Neuronal stem cell (in vitro differentiated cells): ENCODE measurements around the gene PHEX.

Experiments
- DNase-seq: peaks from one replicate; pipeline ENCODE4 v3.0.0-alpha.2; 2013; ENCODE audit warnings: low spot score
- H2AFZ ChIP-seq: one replicate; pipeline ENCODE4 v1.6.1; 2013; ENCODE audit warnings: mild to moderate bottlenecking, low read length, inconsistent platforms
- H2AK5ac ChIP-seq: 2 replicates; pipeline ENCODE4 v1.6.1; 2013; ENCODE audit warnings: low read depth, mild to moderate bottlenecking, inconsistent platforms, low read length, moderate library complexity, mixed read lengths
- H2BK120ac ChIP-seq: 2 replicates; pipeline ENCODE4 v1.6.1; 2013; ENCODE audit warnings: low read depth, mild to moderate bottlenecking, inconsistent platforms, low read length, moderate library complexity, mixed read lengths
- H2BK12ac ChIP-seq: one replicate; pipeline ENCODE4 v1.6.1; 2013; ENCODE audit warnings: low read length, inconsistent platforms
- H2BK15ac ChIP-seq: 2 replicates; pipeline ENCODE4 v1.6.1; 2013; ENCODE audit warnings: mild to moderate bottlenecking, low read length, inconsistent platforms, mixed read lengths
- H2BK5ac ChIP-seq: one replicate; pipeline ENCODE4 v1.6.1; 2013; ENCODE audit warnings: inconsistent platforms, mild to moderate bottlenecking, low read length, moderate library complexity
- H3K14ac ChIP-seq: one replicate; pipeline ENCODE4 v1.6.1; 2013; ENCODE audit warnings: low read length, inconsistent platforms
- H3K18ac ChIP-seq: 2 replicates; pipeline ENCODE4 v1.6.1; 2013; ENCODE audit warnings: low read length, inconsistent platforms
- H3K23ac ChIP-seq: 2 replicates; pipeline ENCODE4 v1.6.1; 2013; ENCODE audit warnings: low read depth, mild to moderate bottlenecking, mixed read lengths, low read length, inconsistent platforms; ENCODE audit not compliant: poor library complexity
- H3K27ac ChIP-seq: replicated peaks from 3 replicates; pipeline ENCODE4 v1.5.1; 2013; ENCODE audit warnings: low read length, inconsistent platforms
- H3K27me3 ChIP-seq, 3 experiments: 2 replicates each; pipeline ENCODE4 v1.6.1; 2013; ENCODE audit warnings: low read length in 3 of 3, mild to moderate bottlenecking in 2 of 3, inconsistent platforms in 1 of 3, low read depth in 1 of 3, mixed read lengths in 1 of 3, moderate library complexity in 1 of 3; ENCODE audit not compliant: control insufficient read depth in 3 of 3, insufficient read depth in 3 of 3
- H3K36me3 ChIP-seq, 2 donors: replicated peaks in 1 of 2; 2 replicates each; pipeline ENCODE4 v1.6.1; 2013; ENCODE audit warnings: low read length in 2 of 2; ENCODE audit not compliant: control insufficient read depth in 2 of 2, insufficient read depth in 2 of 2
- H3K4ac ChIP-seq: 2 replicates; pipeline ENCODE4 v1.6.1; 2013; ENCODE audit warnings: inconsistent platforms, mild to moderate bottlenecking, low read length, moderate library complexity
- H3K4me1 ChIP-seq, 2 donors: 1 replicate in 1 of 2; 2 replicates in 1 of 2; pipeline ENCODE4 v1.6.1; 2013; ENCODE audit warnings: low read length in 2 of 2, low read depth in 1 of 2; ENCODE audit not compliant: control insufficient read depth in 2 of 2, insufficient read depth in 1 of 2
- H3K4me2 ChIP-seq: one replicate; pipeline ENCODE4 v1.6.1; 2013; ENCODE audit warnings: mild to moderate bottlenecking, low read length, inconsistent platforms; ENCODE audit not compliant: insufficient read depth, poor library complexity, severe bottlenecking
- H3K4me3 ChIP-seq, 2 donors: 2 replicates each; pipeline ENCODE4 v1.5.1; 2013; ENCODE audit warnings: low read length in 2 of 2, mild to moderate bottlenecking in 2 of 2, inconsistent platforms in 1 of 2, moderate library complexity in 1 of 2
- H3K79me1 ChIP-seq: one replicate; pipeline ENCODE4 v1.6.1; 2013; ENCODE audit warnings: low read depth, mild to moderate bottlenecking, inconsistent platforms, low read length, moderate library complexity
- H3K9ac ChIP-seq: one replicate; pipeline ENCODE4 v1.6.1; 2013; ENCODE audit warnings: mild to moderate bottlenecking, low read depth, low read length, inconsistent platforms; ENCODE audit not compliant: poor library complexity
- H3K9me3 ChIP-seq, 2 donors: replicated peaks in 1 of 2; 2 replicates each; pipeline versions ENCODE3 to v1.6.1; 2013; ENCODE audit warnings: low read length in 2 of 2, mild to moderate bottlenecking in 2 of 2, inconsistent platforms in 1 of 2, low read depth in 1 of 2, mixed read lengths in 1 of 2, moderate library complexity in 1 of 2; ENCODE audit not compliant: control insufficient read depth in 2 of 2, insufficient read depth in 1 of 2
- H4K8ac ChIP-seq: one replicate; pipeline ENCODE4 v1.6.1; 2013; ENCODE audit warnings: low read depth, mild to moderate bottlenecking, inconsistent platforms, low read length, moderate library complexity
- H4K91ac ChIP-seq: one replicate; pipeline ENCODE4 v1.6.1; 2013; ENCODE audit warnings: low read length, low read depth, mild to moderate bottlenecking, inconsistent platforms; ENCODE audit not compliant: poor library complexity
- WGBS, 2 donors: extraction: QIAGEN DNeasy Blood & Tissue Kit; methylation state at CpG; one replicate each; pipeline ENCODE4 v1.1.7; 2013; ENCODE audit warnings: missing lambda C conversion rate in 2 of 2, mixed read lengths in 1 of 2; ENCODE audit not compliant: insufficient read length in 2 of 2, insufficient replicate concordance in 1 of 2; ENCODE audit errors: extremely low coverage in 2 of 2; 5-methylcytosine and 5-hydroxymethylcytosine counted together

Gene PHEX

GRCh38 chrX:22155126-22155525, 123.0 kb downstream of the PHEX start:
- H2BK15ac ChIP-seq = no peak overlapping the region
- H3K4me1 ChIP-seq = no peaks in the 10 kb centered on the region
- no peak overlapping the region for H3K4me3 ChIP-seq
- H3K18ac ChIP-seq = no peak overlapping the region
- no peak overlapping the region for H2BK5ac ChIP-seq
- no peak overlapping the region for H2BK120ac ChIP-seq
- H3K9ac ChIP-seq = no peak overlapping the region
- no CpG with 5 or more reads among the region's 6 CpGs for WGBS, 2 donors
- no peak overlapping the region for H3K4me2 ChIP-seq
- H2AFZ ChIP-seq = no peak overlapping the region
- H3K14ac ChIP-seq = no peak overlapping the region
- H3K23ac ChIP-seq = no peak overlapping the region
- H3K4ac ChIP-seq = no peak overlapping the region
- no peaks in the 10 kb centered on the region for H3K79me1 ChIP-seq
- H4K91ac ChIP-seq = no peak overlapping the region
- no peak overlapping the region for H3K27ac ChIP-seq
- H3K27me3 ChIP-seq = no peaks in the 10 kb centered on the region
- H2BK12ac ChIP-seq = no peak overlapping the region
- no peak overlapping the region for H4K8ac ChIP-seq
- H3K9me3 ChIP-seq = no peaks in the 10 kb centered on the region
- no peak overlapping the region for H2AK5ac ChIP-seq
- no peaks in the 10 kb centered on the region for H3K36me3 ChIP-seq
- DNase-seq = no peak

GRCh38 chrX:22159071-22159470, 126.9 kb downstream of the PHEX start:
- Histone ChIP-seq H3K27me3 (no peaks in the 10 kb centered on the region), H3K27ac (no peak overlapping the region), H2BK120ac (no peak overlapping the region), H3K9me3 (no peaks in the 10 kb centered on the region), H3K14ac (no peak overlapping the region), H3K4ac (no peak overlapping the region), H3K9ac (no peak overlapping the region), H2AK5ac (no peak overlapping the region), H2BK15ac (no peak overlapping the region), H4K91ac (no peak overlapping the region), H4K8ac (no peak overlapping the region), H2AFZ (no peak overlapping the region), H3K36me3 (no peaks in the 10 kb centered on the region), H3K79me1 (no peaks in the 10 kb centered on the region), H2BK5ac (no peak overlapping the region), H3K4me2 (no peak overlapping the region), H2BK12ac (no peak overlapping the region), H3K23ac (no peak overlapping the region), H3K4me3 (no peak overlapping the region), H3K4me1 (no peaks in the 10 kb centered on the region), H3K18ac (no peak overlapping the region)
- WGBS, 2 donors = no CpG with 5 or more reads among the region's 5 CpGs
- DNase-seq = no peak

- no CpG with 5 or more reads among the region's 3 CpGs for WGBS, 2 donors
- no peak overlapping the region for H2AK5ac ChIP-seq
- H3K79me1 ChIP-seq = no peaks in the 10 kb centered on the region
- no peak overlapping the region for H3K4me3 ChIP-seq
- H2AFZ ChIP-seq = no peak overlapping the region
- H4K8ac ChIP-seq = no peak overlapping the region
- no peak overlapping the region for H3K27ac ChIP-seq
- H3K9ac ChIP-seq = no peak overlapping the region
- H3K4me2 ChIP-seq = no peak overlapping the region
- H3K4ac ChIP-seq = no peak overlapping the region
- no peak for DNase-seq
- H2BK5ac ChIP-seq = no peak overlapping the region
- no peaks in the 10 kb centered on the region for H3K4me1 ChIP-seq
- H3K23ac ChIP-seq = no peak overlapping the region
- H3K27me3 ChIP-seq = no peaks in the 10 kb centered on the region
- H2BK12ac ChIP-seq = no peak overlapping the region
- H3K36me3 ChIP-seq = no peaks in the 10 kb centered on the region
- H4K91ac ChIP-seq = no peak overlapping the region
- no peak overlapping the region for H3K14ac ChIP-seq
- no peak overlapping the region for H2BK120ac ChIP-seq
- H2BK15ac ChIP-seq = no peak overlapping the region
- no peaks in the 10 kb centered on the region for H3K9me3 ChIP-seq
- H3K18ac ChIP-seq = no peak overlapping the region
These were observed 131.2 kb downstream of the PHEX start for GRCh38 chrX:22163326-22163725.

DNA sequence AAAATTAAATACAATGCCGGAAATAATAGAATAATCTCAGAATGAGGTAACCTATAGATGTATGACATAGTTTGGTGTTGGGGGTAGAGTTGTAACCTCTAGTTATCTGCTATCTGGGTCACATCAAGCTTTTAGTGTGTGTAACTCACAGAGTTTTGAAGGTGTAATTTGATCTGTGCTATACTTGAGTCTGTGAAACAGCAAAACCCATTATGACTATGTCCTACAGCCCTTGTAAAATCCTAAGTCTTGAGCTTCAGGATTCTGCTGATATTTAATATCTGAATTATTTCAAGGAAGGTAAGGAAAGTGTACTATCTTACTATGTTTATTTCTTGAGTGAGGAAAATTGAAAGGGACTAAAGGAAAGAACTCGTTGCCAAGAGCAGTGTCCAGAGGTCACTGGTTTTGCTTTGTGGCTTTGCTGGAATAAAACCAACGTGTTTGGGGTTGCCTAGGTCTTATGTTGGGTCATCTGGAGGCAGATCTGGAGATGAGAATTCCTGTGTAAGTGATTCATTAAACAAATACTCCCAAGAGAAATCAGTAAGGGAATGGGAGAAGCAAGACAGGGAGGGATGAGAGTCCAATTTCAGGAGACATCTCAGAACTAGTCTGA, 132.8 kb downstream of the PHEX start:
- Histone ChIP-seq H2BK15ac (no peak overlapping the region), H3K27me3 (no peaks in the 10 kb centered on the region), H3K14ac (no peak overlapping the region), H3K79me1 (no peaks in the 10 kb centered on the region), H3K4me1 (no peaks in the 10 kb centered on the region), H3K4me2 (no peak overlapping the region), H3K27ac (no peak overlapping the region), H3K23ac (no peak overlapping the region), H3K18ac (no peak overlapping the region), H2AK5ac (no peak overlapping the region), H2BK12ac (no peak overlapping the region), H3K9ac (no peak overlapping the region), H2BK120ac (no peak overlapping the region), H4K8ac (no peak overlapping the region), H3K4ac (no peak overlapping the region), H3K4me3 (no peak overlapping the region), H3K36me3 (no peaks in the 10 kb centered on the region), H4K91ac (no peak overlapping the region), H3K9me3 (no peaks in the 10 kb centered on the region), H2AFZ (no peak overlapping the region), H2BK5ac (no peak overlapping the region)
- no CpG with 5 or more reads among the region's 3 CpGs for WGBS, 2 donors
- DNase-seq = no peak
